Activated gamma-delta T cell (primary cell): ENCODE measurements around the gene KIF12.
"Not testable (repeated sequence)": the region's sequence is repeated elsewhere in the genome, so short reads cannot be mapped to it uniquely, and the experiment has no call there.

ENCODE experiments used
- DNase-seq: peaks from one replicate; lab custom pipeline; 2025; lab: John Stamatoyannopoulos, UW
- total RNA-seq, 2 donors: gene quantifications; one replicate each; lab custom pipeline; 2026; lab: John Stamatoyannopoulos, UW

KIF12 gene
- 0 to 0.09 reads per million in 2 donors for total RNA-seq

GRCh38 chr9:114098936-114099668 lies at the start of gene KIF12:
TSS of gene KIF12 (minus strand) at chr9:114099292. CDS start at chr9:114099276, 16 bp downstream.
- DNase-seq, result no peak

- DNase-seq, result no peak
These were observed 47.6 kb upstream of the KIF12 start for GRCh38 chr9:114146735-114147134.

GRCh38 chr9:114143234-114143633 lies 44.1 kb upstream of the KIF12 start:
- DNase-seq, result no peak

- no peak for DNase-seq
These were observed 42.7 kb upstream of the KIF12 start for GRCh38 chr9:114141553-114142402.

GRCh38 chr9:114140850-114141249 lies 41.8 kb upstream of the KIF12 start:
- DNase-seq, result no peak

GRCh38 chr9:114140401-114140800 lies 41.3 kb upstream of the KIF12 start:
- no peak for DNase-seq

- no peak for DNase-seq
These were observed 40.0 kb upstream of the KIF12 start for GRCh38 chr9:114139071-114139470.

GRCh38 chr9:114138552-114138971 lies 39.5 kb upstream of the KIF12 start:
- DNase-seq, result no peak

- DNase-seq, result no peak
These were observed 38.7 kb upstream of the KIF12 start for GRCh38 chr9:114137831-114138230.

GRCh38 chr9:114134827-114135396 lies 35.8 kb upstream of the KIF12 start:
- no peak for DNase-seq

GRCh38 chr9:114132550-114132918 lies 33.4 kb upstream of the KIF12 start:
- no peak for DNase-seq

- DNase-seq, result no peak
These were observed 32.9 kb upstream of the KIF12 start for GRCh38 chr9:114131808-114132549.

- no peak for DNase-seq
These were observed 31.7 kb upstream of the KIF12 start for GRCh38 chr9:114130624-114131277.

- no peak for DNase-seq
These were observed 31.0 kb upstream of the KIF12 start for GRCh38 chr9:114130141-114130540.

GRCh38 chr9:114128759-114129158 lies 29.7 kb upstream of the KIF12 start:
- not testable (repeated sequence) for DNase-seq

GRCh38 chr9:114126247-114127060 lies 27.4 kb upstream of the KIF12 start:
- no peak for DNase-seq

- no peak for DNase-seq
These were observed 26.5 kb upstream of the KIF12 start for GRCh38 chr9:114125476-114126013.

GRCh38 chr9:114124666-114125475 lies 25.8 kb upstream of the KIF12 start:
- no peak for DNase-seq

- no peak for DNase-seq
These were observed 25.0 kb upstream of the KIF12 start for GRCh38 chr9:114124138-114124537.
